Suprapubic skin (tissue), 3 donors: Measurements from ENCODE around the gene HCN4.

Source experiments
- CTCF ChIP-seq, 2 donors: fragments of 200-600 bp in 1 of 2; fragments of 450-650 bp in 1 of 2; sonication (generic) in 1 of 2; IDR thresholded peaks; one replicate each; pipeline ENCODE4 v1.5.1; 2016 to 2019; ENCODE audit warnings: antibody characterized with exemption in 2 of 2, mild to moderate bottlenecking in 1 of 2, moderate library complexity in 1 of 2
- POLR2AphosphoS5 ChIP-seq, 3 donors: sonication (generic); formaldehyde crosslinking; IDR thresholded peaks; one replicate each; pipeline ENCODE4 v1.6.1; 2017; ENCODE audit warnings: antibody characterized with exemption in 3 of 3

GRCh38 chr15:73286311-73286710, 82.4 kb downstream of the HCN4 start:
- TF ChIP-seq CTCF (IDR thresholded peaks at IDR 0.05) (no peak), POLR2AphosphoS5 (IDR thresholded peaks at IDR 0.05) (no peak)
